HG03378 (cell line): ENCODE results near the gene TBC1D8.
"Not testable (repeated sequence)": the region's sequence is repeated elsewhere in the genome, so short reads cannot be mapped to it uniquely, and the experiment has no call there.

Experiments
- ATAC-seq: cut with Tn5 transposase; IDR thresholded peaks from one replicate; pipeline ENCODE4 v1.9.1; 2021; ENCODE audit warnings: mild to moderate bottlenecking, moderate library complexity; ENCODE audit not compliant: unreplicated experiment

Gene TBC1D8

DNA sequence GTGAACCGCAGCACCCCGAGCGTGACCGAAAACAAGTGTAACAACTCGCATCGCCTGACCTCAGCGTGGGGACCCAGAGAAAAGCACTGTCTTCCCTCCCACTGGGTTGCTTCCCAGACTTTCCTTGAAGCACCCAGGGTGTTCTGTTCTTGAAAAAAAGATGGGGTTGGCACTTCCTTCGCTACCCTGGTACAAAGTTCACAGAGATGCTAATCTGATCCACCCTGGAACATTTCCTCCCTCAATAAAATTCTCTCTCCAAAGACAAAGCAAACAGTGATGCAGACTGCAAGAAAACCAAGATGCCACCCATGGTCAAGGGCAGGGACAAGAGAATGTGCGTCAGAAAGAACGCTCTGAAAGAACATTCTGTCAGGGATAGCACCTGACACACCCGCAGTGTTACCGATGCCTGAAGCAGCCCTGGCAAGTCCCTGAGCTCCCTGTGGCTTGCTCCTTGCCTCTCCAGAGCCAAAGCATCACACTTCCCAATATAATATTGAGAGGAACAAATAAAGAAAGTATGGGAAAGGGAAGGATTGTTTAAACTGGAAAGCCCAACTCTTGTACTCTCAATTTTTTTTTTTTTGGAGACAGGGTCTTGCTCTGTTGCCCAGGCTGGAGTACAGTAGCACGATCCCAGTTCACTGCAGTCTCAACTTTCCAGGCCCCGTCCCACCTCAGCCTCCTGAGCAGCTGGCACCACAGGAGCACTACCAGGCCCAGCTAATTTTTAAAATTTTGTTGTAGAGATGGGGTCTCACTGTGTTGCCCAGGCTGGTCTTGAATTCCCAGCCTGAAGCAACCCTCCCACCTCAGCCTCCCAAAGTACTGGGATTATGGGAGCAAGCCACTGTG lies 70.7 kb downstream of the TBC1D8 start:
- no peak for ATAC-seq

DNA sequence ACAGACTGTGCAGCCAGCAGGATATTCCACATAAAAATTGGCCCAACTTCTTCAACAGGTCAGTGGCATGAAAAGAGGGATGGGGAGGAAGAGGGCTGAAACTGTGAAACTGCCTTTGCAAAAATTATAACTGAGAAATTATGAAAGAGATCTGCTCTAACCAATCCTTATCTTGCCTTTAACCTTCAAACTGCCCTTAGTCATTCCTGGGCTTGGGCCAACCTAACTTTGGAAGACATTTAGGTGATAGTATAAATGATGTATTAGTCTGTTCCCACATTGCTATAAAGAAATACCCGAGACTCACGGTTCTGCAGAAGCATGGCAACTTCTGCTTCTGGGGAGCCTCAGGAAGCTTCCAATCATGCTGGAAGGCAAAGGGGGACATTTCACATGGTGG lies 74.6 kb downstream of the TBC1D8 start:
- no peak for ATAC-seq

DNA sequence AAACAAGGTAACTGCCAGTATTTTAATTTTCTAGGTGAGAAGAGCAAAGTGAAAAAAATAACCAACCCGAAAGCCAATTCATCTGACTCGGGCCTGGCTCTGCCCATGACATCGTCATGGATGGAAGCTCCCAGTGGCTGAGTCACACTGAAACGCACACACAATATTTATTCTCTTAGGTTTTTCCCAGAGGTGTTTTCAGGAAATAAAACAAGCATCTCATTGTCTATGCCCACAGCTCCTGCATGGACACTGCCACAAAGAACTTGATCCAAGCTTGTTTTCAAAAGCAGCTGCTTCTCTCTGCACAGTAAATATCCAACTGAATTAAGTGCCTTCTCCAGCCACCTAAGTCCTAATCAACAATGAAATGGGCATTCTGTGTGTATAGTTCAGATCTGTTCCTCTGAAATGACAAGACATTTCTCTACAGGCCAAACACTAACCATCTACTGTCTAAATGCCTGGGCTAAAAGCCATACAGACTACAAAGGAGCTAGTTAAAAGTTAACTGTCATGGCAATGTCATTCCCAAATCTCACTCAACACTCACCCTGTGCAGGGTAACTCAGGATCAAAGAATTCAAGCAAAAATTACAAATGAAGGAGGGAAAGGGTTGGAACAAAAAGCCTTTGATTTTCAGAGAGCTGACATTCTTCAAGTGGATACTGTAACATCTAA lies 86.2 kb downstream of the TBC1D8 start:
- no peak for ATAC-seq

DNA sequence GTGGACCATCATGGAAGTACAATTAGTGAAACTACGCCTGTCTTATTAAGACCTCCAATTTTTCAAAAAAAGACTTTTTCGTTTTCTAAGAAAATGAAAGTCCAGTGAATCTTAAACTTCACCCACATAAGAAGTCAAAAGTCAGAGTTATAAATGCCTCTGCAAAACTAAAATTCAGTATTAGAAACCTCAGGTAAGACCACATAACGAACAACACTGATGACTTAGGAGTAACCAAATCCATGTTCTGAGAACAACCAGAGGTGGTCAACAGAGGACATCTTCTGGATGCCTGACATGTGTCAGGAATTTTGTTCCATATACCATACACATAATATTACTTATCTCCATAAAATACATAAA lies 86.7 kb downstream of the TBC1D8 start:
- no peak for ATAC-seq

DNA sequence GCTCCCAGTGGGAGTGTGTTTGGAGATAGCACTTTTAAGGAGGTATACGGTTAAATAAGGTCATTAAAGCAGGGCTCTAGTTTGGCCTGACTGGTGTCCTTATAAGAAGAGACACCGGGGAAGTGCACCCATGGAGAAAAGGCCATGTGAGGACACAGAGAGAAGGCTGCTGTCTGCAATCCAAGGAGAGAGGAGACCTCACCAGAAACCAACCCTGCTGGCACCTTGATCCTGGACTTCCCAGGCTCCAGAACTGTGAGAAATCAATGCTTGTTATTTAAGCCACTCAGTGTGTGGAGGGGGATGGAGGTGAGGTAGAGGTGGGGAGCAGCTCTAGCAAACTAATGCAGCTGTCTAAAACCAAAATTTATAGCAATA lies 87.1 kb downstream of the TBC1D8 start:
- no peak for ATAC-seq

DNA sequence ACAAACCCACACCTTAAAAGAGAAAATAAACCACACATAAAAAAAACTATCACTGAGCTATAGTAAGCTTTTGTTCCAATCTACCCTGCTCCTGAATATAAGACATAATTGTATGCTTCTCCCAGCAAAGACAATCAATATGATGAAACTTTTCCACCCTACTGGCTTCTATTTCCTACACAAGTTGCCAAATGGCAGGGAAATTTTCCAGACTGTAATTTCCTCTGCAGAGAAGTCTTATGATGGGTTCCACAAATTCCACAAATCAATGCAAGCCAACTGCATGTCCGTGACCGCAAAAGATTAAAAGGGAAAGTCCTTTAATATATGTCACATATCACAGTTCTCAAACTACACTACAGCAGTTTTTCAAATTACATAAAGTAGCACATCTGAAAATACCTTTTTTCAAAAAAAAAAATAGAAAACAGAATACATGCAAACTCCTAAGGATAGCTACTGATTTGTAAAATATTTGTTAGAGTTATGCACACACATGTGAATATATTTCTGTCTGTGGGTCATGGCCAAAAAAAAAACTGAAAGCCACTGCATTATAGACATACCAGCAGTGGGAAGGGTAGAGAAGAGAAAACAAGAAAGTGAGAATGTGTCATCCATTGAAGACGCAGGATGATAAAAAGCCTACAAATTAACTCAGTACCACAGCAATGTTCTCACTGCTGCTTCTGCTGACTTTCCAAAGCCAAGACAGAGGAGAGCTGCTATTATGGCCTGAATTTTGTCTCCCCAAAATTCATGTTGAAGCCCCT lies 87.6 kb downstream of the TBC1D8 start:
- no peak for ATAC-seq

DNA sequence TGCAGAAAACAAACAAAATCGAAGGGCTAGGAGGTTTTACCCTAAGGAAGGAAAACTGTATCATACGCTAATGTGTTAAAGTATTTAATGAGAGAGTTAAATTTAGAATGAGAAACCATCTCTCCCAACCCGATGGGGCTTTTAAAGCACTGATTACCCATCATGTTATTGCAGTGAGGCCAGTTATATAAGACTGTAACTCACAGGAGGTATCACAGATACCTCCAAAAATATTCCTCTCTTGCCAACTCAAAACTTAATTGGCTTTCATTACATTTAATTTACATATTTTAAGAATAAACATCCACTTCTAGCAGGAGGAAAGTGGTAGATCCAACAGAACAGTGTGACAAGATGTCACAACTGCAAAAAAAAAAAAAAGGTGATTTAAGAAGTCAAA lies 92.8 kb downstream of the TBC1D8 start:
- no peak for ATAC-seq

DNA sequence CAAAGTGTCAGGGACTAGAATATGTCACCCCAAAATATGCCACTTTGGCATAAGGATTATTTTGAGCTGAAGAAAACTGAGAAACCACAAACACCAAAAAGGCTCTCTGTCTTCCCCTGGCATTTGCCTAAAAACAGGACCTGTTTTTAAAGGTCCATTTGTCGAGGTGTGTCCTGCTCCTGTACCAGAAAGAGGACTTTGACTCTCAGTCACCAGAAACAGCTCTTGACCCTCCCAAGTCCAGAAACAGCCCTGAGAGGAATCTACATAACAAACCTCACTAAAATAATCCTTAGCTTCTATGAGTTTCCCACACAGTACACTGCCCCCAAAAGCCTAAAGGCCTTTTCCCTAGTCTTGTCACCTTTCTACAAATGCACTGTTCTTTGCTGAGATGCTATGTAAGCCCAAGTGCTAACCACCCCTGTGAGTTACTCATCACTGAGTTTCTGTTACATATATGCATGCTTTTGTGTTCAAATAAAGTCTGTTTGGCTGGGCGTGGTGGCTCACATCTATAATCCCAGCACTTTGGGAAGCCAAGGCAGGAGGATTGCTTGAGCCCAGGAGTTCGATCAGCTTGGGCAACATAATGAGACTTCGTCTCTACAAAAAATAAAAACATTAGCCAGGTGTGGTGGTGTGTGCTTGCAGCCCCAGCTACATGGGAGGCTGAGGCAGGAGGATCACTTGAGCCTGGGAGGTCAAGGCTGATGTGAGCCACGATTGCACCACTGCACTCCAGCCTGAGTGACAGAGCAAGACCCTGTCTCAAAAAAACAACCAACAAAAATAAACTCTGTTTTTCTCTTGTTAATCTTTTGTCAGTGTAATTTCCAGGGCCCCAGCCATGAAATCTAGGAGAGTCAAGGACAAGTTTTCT lies 93.9 kb downstream of the TBC1D8 start:
- no peak for ATAC-seq

DNA sequence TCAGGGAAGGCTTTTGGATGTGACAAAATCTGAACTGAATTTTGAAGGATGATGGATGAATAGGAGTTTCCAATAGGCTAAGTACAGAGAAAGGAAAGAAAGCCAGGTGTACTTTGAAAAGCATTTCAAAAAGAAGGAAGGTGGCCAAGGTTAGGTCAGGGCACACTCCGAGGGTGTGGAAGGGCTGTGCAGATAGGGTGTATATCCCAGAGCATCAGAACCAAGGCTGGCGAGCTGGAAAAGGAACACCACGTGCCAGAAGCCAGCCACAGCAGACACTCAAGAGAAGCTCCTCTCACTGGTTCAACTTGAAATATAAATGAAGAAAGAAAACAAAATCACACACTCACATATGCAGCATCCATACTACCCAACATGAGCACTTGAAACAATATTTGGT lies 98.1 kb downstream of the TBC1D8 start:
- no peak for ATAC-seq

DNA sequence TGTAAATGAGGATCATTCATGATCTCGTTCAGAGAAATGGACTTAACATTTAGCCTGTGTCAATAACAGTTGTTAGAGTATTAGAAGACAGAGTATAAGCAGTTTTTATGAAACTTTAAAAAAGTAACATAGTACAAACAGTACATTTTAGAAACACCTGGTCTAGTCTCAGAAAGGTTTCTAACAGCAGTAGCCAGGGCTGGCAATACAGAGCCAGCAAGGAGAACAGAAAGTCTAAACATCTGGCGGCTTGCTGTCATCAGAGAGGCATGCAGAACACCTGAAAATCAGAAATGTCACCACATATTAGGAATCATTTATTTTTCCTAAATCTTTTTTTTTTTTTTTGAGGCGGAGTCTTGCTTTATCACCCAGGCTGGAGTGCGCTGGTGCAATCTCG lies 99.0 kb downstream of the TBC1D8 start:
- no peak for ATAC-seq

DNA sequence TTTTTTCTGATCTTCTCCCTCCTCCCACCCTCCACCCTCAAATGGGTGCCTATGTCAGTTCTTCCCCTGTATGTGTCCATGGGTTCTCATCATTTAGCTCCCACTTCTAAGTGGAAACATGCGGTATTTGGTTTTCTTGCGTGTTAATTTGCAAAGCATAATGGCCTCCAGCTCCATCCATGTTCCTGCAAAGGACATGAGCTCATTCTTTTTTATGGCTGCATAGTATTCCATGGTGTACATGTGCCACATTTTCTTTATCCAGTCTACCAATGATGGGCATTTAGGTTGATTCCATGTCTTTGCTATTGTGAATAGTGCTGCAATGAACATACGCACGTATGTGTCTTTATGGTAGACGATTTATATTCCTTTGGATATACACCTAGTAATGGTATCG lies 100.3 kb downstream of the TBC1D8 start:
- ATAC-seq: not testable (repeated sequence)

DNA sequence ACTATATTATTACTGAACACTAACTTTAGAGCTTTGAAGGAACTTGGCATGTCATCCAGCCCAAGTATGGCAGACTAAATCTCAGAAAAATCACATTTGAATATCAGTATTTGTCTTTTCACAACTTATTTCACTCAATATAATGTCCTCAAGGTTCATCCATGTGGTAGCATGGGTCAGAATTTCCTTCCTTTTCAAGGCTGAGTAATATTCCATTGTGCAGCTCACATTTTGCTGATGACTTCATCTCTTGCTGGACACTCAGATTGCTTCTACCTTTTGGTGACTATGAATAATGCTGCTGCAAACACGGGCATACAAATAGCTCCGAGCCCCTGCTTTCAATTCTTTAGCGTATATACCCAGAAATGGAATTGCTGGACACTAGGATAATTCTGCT lies 102.4 kb downstream of the TBC1D8 start:
- ATAC-seq: no peak

DNA sequence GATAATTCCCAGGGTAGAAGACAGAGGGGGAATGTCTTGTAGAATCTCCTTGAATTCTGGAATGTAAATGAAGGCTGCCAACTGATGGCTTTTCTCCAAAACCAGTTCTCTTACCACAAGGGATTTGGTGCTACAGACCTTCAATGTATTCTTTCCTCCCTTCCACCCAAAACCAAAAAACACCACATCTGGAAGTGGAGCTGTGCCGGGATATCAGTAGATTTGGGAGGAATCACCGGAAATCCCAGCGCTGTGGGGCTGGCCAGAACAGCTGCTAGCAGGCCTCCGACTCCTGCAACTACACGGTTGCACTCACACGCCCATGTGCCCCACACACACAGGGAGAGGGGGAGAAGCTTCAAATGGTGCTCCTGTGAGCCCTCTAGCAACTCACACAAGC lies 103.4 kb downstream of the TBC1D8 start:
- no peak for ATAC-seq

DNA sequence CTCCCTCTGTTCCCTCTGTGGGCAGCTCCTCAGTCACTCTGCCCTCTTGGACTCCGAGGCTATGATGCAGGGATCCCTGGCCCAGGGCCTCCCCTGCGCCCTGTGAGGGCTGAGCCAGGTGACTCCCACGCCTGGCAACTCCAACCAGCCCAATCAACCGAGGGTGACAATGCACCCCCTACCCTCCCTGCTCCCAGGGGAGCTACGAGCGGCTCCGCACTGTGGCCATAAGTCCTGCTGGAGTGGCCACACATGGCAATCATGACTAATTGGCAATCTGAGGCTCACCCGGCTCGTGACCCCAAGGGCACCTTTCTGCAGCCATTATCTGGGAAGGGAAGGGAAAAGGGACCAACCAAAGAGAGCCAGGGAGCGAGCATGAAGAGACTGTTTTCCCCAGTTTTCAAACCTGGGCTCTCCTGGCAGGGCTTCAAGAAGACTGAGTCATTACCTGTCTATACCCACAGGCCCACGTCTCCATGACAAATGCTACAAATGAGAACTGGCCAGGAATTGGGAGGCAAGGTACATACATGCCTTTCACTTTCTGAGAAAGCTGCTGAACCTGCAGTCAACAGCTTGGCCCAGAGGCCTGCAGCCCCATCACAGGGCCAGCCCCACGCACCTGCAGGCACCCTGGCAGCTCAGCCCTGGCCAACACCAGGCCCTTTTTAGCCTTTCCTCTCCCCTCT lies 104.0 kb downstream of the TBC1D8 start:
- ATAC-seq: no peak

DNA sequence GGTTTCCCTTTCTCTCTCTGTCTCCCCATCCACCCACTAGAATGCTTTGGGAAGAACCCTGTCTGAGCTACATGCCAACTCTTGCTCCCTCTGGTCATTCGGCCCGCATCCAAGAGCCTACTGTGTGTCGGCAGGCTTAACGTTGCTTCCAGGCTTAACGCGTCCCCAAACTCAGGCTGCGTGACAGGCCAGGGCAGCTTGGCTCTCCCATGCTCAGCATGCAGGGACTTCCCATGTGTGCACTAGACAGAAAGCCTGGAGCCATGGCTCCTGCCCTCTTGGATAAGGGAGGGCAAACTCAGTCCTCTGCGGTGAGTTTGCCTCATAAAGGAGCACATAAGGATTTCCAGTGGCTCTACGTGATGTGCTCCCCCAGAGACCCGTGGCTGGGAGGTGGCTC lies 105.9 kb downstream of the TBC1D8 start:
- ATAC-seq: no peak

DNA sequence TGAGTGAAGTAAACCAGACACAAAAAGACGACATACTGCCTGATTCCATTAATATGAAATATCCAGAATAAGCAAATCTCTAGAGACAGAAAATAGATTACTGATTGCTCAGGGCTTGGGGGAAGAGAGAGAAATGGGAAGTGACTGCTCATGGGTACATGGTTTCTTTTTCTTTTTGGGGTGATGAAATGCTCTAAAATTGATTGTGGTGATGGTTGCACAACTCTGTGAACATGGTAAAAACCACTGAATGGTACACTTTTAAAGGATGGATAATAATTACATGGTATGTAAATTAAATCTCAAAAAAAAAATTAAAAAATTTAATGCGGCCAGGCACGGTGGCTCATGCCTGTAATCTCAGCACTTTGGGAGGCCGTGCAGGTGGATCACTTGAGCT lies 109.8 kb downstream of the TBC1D8 start:
- ATAC-seq: no peak

DNA sequence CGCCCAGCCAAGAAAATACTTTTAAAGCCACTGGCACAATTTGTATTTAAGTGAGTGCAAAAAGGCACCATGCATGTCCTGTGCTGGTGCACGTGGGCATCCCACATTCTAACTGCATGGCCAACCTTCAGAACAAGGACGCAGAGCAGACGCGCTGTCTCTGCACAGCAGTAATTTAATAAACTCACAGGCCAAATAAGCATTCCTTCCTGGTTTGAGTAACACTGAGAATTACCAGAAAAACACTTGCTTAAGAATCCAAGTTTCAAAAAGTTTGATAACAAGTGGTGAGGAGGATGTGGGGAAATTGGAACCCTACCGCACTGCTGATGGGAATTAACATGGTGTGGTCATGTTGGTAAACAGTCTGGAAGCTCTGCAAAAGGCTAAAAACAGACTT lies 110.4 kb downstream of the TBC1D8 start:
- ATAC-seq: no peak

DNA sequence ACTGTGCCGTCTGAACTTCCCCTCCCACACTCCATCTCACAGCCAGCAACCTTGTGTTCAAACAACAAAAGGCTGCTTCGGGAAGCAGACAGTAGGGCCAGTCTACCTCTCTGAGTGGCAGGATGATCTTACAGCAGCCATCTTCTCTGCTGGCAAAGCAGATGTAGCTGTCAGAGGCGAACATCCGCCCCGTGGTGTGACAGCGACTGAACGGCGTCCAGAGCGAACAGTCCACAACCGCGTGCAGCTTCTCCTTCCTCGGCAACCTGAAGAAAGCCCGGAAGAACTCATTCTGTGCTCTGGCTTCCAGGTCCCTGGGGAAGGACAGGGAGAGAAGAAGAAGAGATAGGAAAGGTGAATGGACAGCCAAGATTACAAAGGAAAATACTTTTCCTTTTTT lies 111.1 kb downstream of the TBC1D8 start:
- ATAC-seq: no peak

DNA sequence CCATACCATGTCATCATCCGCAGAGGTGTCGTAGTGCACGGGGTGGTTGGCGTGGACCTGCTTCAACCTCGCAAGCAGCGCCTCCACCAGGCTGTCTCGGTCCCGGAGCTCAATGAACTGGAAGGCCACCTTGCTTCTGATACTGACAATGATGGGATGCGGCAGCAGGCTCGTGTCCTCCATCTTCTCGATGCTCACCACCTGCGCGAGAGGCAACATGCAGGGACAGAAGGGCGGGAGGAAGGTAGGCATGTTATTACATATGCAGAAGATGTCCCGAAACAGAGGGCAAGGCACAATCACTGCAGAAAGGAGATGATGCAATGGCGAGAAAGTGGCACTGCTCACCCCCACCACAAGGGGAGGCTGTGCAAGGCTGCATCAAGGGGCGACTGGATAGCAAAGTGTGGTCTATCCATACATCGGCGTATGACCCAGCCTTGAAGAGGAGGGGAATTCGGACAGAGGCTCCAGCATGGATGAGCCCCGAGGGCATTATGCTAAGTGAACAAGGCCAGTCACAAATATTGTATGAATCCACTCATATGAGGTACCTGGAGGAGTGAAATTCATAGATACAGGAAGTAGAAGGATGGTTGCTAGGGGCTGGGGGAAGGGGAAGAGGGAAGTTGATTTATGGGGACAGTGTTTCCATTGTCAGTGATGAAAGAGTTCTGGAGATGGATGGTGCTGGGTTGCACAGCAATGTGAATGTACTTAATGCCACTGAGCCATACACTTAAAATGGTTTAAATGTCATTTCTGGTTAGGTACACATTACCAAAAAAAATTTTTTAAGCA lies 112.5 kb downstream of the TBC1D8 start:
- no peak for ATAC-seq
